Left kidney (tissue), 2 donors: ENCODE measurements around the gene SMAP1. TPM values are rescaled to one million over a fixed set of nuclear protein-coding genes. Genes with fewer than 3 reads are reported as not detected.
"Not testable (repeated sequence)": the region's sequence is repeated elsewhere in the genome, so short reads cannot be mapped to it uniquely, and the experiment has no call there.

Experiments used
- DNase-seq: peaks from one replicate; pipeline ENCODE4 v3.0.0-alpha.2; 2013
- polyA plus RNA-seq: library from polyadenylated mRNA; unstranded; fragments of 120-200 nt; gene quantifications from one replicate; pipeline ENCODE4 v1.2.1, GENCODE V29; 2013; ENCODE audit not compliant: insufficient read length

Gene SMAP1
- polyA plus RNA-seq, 1 donor: 31.3 TPM

- no peak for DNase-seq
Observed at GRCh38 chr6:70739534-70739933, 71.9 kb downstream of the SMAP1 start.

DNA sequence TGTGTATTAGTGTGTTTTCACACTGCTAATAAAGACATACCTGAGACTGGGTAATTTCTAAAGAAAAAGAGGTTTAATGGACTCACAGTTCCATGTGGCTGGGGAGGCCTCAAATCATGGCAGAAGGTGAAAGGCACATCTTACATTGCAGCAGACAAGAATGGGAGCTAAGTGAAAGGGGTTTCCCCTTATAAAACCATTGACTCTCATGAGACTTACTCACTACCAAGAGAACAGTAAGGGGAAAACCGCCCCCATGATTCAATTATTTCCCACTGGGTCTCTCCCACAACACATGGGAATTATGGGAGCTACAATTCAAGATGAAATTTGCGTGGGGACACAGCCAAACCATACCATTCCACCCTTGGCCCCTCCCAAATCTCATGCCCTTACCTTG, 73.1 kb downstream of the SMAP1 start:
- DNase-seq: not testable (repeated sequence)

DNA sequence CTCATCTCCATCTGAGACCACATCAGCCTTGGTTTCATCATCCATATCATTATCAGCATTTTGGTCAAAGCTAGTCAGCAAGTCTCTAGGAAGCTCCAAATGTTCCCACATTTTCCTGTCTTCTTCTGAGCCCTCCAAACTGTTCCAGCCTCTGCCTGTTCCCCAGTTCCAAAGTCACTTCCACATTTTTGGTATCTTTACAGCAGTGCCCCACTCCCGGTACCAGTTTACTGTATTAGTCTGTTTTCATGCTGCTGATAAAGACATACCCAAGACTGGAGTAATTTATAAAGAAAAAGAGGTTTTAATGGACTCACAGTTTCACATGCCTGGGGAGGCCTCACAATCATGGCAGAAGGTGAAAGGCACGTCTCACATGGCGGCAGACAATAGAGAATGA, 74.8 kb downstream of the SMAP1 start:
- DNase-seq: not testable (repeated sequence)

- DNase-seq: no peak
Observed at GRCh38 chr6:70753870-70754380, 86.2 kb downstream of the SMAP1 start.

GRCh38 chr6:70758883-70759282, 91.2 kb downstream of the SMAP1 start:
- DNase-seq: no peak

GRCh38 chr6:70763754-70764510, 96.2 kb downstream of the SMAP1 start:
- no peak for DNase-seq

GRCh38 chr6:70764706-70765105, 97.0 kb downstream of the SMAP1 start:
- no peak for DNase-seq

DNA sequence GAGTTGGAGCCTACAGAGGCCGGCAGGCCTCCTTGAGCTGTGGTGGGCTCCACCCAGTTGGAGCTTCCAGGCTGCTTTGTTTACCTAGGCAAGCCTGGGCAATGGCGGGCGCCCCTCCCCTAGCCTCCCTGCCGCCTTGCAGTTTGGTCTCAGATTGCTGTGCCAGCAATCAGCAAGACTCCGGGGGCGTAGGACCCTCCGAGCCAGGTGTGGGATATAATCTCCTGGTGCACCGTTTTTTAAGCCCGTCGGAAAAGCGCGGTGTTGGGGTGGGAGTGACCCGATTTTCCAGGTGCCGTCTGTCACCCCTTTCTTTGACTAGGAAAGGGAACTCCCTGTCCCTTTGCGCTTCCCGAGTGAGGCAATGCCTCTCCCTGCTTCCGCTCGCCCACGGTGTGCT, 103.7 kb downstream of the SMAP1 start:
- not testable (repeated sequence) for DNase-seq

- DNase-seq: no peak
Observed at GRCh38 chr6:70779934-70780333, 112.3 kb downstream of the SMAP1 start.

- DNase-seq: no peak
Observed at GRCh38 chr6:70790483-70791224, 123.0 kb downstream of the SMAP1 start.

DNA sequence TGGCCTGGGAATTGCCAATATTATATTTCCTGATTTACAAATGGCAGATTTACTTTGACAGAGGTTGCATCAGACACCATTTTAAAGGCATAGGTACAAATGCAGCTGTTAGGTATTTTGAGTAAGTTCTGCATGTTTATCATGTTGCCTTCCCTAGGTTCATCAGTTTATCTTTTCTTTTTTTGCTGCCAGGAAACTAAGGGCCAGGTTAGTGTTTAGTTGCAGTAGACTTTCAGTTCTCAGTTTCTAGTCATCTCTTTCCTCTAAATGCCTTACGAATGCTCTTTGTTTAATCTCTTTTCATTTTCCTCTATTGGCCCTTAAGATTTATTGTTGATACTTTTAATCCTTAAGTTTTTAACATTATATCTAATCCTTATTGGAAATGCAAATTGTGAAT, 129.9 kb downstream of the SMAP1 start:
- DNase-seq: no peak

GRCh38 chr6:70806086-70806485, 138.4 kb downstream of the SMAP1 start:
- DNase-seq: no peak

- DNase-seq: no peak
Observed at GRCh38 chr6:70811788-70812187, 144.1 kb downstream of the SMAP1 start.

DNA sequence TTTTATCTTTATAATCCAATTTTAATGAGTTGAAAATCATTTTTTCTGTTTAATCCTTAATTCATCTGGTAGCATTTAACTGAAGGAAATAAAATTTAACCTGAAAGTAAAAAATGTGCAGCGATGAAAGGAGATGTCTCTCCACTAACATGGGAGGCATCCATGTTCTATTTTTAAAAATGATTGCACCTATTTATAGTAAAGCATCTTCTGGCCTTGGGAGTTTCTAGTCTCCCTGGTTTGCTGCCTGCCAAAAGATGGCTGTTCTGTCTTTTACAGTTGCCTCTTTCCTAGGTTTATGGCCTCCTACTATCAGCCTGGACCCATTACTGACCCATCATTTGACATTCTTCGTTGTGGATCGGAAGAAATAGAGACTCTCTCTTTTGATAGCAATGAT, 146.2 kb downstream of the SMAP1 start:
- DNase-seq: no peak

DNA sequence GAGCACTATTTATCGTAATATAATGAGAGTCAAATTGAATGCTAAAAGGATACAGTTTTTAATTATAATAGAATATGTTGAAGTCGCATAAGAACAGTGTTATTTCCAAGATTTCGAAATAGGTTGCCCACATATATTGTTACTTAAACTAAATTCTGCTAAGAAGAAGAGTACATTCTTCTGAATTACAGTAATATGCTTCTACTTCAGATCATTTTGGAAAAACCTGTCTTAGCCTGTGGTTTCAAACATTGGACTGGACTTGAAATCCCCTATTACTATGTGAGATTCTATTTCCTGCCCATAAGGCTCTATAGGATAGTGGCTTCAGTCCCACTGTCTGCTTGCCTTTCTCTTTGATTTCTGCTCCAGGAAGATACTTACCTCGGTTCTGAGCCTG, 152.0 kb downstream of the SMAP1 start:
- no peak for DNase-seq

GRCh38 chr6:70820778-70821177, 153.1 kb downstream of the SMAP1 start:
- DNase-seq: no peak

- DNase-seq: no peak
Observed at GRCh38 chr6:70821751-70822150, 154.1 kb downstream of the SMAP1 start.

- no peak for DNase-seq
Observed at GRCh38 chr6:70823651-70824050, 156.0 kb downstream of the SMAP1 start.

- DNase-seq: no peak
Observed at GRCh38 chr6:70831427-70831826, 163.7 kb downstream of the SMAP1 start.

DNA sequence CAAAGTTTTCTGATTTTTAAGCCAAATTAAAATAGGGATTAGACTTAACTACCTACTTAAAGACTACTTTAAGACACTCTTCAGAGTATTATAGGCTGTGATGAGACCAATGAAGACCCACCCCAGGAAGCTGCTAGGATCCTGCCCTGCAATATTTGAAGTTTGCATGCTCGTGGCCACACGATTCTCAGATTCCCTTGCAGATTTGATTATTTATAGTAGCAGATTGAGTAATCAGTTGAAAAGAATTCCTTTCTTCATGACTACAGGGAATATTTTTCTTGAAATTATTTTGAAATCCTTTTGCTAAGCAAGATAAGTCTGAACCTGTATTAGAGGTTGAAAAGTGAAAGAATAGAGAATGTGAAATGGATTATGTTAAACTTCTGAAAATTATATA, 166.8 kb downstream of the SMAP1 start:
- no peak for DNase-seq

- no peak for DNase-seq
Observed at GRCh38 chr6:70838907-70839285, 171.2 kb downstream of the SMAP1 start.

- no peak for DNase-seq
Observed at GRCh38 chr6:70839286-70840266, 171.9 kb downstream of the SMAP1 start.
